GM12874 (cell line): ENCODE data around the gene SLIT3.

Source experiments
- TF ChIP-seq, protein P1 (sequence below): IDR thresholded peaks from 2 replicates; pipeline ENCODE4 v1.5.1; 2011; ENCODE audit warnings: low read depth, mild to moderate bottlenecking, control low read depth, low read length, moderate library complexity; ENCODE audit not compliant: insufficient read depth

Gene SLIT3

DNA sequence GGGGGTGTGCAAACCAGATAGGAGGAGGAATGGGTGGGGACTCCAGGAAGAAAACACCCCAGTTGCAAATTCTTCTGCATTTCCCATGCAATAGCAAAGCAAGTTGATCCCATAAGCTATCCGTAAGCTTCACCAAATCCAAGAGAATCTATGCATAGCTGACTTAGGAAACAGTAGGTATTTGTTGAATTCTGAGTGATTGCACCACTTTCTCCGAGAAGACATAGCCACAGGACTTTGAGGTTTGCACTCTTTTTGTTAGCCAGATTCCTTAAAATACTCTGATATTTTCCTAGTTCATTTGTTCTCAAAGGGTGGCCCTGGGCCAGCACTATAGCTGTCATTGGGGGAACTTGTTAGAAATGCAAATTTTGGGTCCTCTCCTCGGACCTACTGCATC lies 271.9 kb downstream of the SLIT3 start:
- TF ChIP-seq, protein P1, sequence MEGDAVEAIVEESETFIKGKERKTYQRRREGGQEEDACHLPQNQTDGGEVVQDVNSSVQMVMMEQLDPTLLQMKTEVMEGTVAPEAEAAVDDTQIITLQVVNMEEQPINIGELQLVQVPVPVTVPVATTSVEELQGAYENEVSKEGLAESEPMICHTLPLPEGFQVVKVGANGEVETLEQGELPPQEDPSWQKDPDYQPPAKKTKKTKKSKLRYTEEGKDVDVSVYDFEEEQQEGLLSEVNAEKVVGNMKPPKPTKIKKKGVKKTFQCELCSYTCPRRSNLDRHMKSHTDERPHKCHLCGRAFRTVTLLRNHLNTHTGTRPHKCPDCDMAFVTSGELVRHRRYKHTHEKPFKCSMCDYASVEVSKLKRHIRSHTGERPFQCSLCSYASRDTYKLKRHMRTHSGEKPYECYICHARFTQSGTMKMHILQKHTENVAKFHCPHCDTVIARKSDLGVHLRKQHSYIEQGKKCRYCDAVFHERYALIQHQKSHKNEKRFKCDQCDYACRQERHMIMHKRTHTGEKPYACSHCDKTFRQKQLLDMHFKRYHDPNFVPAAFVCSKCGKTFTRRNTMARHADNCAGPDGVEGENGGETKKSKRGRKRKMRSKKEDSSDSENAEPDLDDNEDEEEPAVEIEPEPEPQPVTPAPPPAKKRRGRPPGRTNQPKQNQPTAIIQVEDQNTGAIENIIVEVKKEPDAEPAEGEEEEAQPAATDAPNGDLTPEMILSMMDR = no peak

DNA sequence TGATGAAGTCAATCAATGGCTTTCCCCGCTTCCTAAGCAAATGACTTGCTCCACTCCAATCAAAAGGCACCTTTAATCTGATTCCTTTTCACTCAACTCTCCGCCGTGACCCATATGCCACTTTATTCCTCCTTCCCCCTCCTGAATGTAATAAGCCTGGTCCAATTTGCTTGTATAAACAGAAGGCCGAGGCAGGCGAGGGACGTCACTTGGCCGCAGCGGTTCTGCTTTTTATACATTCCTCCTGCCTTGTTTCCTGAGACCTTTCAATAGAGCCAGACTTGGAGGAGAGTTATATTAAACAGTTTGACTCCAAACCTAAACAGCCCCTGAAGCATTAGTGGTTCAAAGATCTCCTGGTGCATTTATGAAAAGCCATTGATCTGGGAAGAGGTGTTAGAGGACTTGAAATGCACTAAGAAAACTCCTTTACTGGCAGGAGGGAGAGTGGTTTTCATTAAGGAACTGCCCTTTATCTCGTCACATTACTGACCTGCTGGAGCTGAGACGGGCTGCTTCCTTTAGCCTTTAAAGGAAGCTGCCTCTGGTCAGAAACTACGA lies 273.4 kb downstream of the SLIT3 start:
- TF ChIP-seq, protein P1 = no peak

DNA sequence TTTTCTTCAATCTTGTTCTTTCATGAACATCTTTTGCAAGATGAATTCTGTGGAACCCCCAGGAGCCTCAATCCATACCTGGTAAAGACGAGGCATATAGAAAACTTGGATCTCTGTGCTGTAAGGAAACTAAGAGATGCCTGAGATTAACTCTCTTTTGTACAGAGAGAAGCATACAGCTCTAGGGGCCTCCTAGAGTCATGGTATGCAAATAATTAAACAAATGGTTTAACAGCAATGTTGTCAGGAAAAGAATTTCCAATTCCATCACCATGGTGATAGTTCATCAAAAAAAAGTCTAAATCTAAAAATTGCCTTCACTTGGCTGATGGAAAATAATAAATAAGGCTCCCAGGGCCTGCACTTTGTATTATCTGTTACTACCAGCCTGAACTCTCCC lies 275.4 kb downstream of the SLIT3 start:
- TF ChIP-seq, protein P1 = no peak

DNA sequence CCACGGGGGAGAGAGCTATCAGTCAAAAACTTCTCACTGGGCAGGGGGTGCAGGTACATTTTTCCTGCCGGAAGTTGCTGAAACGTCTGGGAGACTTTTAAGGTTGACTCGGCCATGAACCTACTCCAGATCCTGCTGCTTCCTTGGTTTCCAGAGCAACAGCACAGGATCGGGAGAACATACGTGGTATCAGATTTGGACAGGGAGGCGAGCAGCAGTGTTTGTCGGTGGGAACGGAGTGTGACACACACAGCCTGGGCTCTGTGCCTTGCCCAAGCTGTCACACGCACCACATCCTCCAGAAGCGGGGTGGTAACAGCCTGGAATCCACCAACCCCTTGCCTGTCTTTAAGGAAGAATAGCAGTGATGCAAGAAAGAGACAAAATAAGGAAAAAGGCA lies 276.5 kb downstream of the SLIT3 start:
- TF ChIP-seq, protein P1 = no peak

DNA sequence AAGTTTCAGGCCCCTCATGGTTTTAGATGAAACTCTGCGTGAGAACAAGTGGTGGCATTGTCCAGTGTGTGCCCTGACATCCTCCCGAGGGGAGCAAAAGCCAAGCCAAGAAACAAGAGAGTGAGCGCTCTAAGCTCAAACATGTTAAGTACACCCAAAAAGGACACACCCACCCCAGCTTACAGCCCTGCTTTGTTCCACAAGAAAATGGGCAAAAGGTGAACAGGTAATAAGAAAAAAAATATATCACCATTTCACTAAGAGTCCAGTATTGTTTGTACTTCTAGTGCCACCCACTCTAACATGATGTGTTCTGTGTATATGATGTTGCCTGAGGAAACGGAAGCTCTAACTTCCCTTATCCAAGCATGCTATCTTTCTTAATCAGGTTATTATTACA lies 278.2 kb downstream of the SLIT3 start:
- TF ChIP-seq, protein P1 = no peak

DNA sequence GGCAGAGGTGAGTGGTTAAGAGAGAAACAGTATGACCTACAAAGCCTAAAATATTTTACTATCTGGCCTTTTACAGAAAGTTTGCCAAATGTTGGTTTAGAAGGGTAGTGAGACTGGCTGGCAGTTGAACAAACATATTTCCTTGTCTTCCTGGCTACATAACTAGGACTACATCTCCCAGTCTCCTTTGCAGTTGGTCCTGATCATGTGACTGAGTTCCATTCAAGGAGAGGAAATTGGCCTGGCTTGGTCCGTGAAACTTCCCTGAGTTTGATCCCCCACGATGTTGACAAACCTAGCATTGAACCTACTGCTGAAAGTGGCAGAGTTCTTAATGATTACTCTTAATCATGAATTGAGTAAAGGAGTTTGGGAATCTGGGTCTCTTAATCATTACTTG lies 280.8 kb downstream of the SLIT3 start:
- TF ChIP-seq, protein P1 = no peak

DNA sequence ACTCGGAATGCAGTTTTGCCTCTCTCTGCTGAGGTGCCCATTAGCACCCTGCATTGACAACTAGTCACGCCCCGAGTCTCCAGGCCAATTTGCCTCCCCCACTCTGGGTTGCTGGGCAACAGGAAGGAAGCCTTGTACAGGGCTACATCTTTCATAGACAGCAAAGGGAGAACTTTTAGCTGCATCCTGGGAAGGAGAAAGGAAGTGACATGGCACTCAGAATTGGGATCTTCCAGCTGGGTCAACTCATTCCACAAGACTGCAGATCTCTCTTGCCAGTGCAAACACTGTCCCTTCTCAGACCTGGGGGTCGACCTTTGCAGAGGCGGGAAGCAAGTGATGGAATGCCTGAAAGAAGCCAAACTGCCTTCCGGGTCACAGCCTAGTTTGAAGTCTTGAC lies 282.0 kb downstream of the SLIT3 start:
- TF ChIP-seq, protein P1 = no peak

DNA sequence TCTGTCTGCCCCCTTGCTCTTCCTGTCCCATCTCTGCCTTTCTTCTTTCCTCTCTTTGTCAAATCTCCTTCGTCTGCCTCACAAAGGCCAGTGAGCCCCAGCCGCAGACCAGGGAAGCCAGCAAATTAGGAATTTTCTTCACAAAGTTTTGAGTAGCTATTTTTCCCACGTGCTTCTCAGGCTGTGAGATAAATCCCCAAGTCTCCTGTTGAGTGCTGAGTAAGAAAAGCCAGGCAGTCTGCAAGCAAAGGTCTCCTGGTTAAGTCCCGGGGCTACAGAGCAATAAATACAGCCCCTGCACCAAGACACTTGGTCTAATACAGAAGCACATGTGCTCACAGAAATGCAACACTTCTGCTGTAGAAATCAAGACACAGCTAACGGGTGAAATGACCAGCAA lies 284.9 kb downstream of the SLIT3 start:
- TF ChIP-seq, protein P1 = no peak
